Left hindlimb (tissue), 1 donor: ENCODE measurements around the gene SLC17A9.

Experiments
- DNase-seq: peaks from one replicate; pipeline ENCODE4 v3.0.0-alpha.2; 2018

SLC17A9 gene

GRCh38 chr20:62969939-62970306, 17.4 kb downstream of the SLC17A9 start:
- DNase-seq = no peak

DNA sequence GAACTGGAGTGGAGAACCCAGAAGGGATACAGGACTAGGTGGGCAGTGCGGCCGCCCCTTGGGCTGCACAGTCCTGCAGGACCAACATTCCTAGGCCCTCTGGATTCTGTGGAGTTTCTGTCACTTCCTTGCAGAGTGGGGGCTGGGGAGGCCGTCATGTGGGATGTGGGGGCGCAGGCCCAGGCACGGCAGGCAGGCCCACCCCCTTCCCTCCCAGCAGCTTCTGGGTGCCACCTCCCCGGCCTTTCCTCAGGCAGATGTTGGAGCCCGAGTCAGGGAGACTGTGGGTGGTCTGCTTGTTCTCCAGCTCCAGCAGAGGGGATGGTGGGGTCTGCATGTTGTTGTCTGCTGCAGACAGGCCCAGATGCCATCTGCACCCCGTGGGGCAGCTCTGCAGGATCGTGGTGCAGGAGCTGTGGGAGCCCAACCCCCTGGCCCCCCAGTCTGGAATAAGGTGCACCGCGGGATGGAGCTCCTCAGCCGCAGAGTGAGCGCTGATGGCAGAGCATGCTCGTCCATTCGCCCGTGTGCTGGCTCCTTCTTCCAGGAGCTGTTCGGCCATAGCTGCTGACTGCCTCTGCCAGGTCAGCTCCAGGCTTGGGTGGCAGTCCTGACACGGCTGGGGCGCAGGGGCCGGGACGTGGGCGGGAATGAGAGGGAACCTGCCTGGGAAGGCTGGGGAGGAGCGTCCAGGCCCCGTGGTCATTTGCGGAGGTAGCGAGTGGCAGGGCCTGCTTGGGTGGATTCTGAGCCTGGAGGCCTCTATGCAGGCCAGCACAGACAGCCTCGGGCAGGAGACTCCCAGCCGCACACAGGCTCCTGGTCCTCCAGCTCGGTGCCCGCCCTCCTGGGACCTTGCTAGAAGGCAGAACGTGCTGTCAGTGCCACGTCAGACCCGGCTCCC, 18.1 kb downstream of the SLC17A9 start:
- no peak for DNase-seq

DNA sequence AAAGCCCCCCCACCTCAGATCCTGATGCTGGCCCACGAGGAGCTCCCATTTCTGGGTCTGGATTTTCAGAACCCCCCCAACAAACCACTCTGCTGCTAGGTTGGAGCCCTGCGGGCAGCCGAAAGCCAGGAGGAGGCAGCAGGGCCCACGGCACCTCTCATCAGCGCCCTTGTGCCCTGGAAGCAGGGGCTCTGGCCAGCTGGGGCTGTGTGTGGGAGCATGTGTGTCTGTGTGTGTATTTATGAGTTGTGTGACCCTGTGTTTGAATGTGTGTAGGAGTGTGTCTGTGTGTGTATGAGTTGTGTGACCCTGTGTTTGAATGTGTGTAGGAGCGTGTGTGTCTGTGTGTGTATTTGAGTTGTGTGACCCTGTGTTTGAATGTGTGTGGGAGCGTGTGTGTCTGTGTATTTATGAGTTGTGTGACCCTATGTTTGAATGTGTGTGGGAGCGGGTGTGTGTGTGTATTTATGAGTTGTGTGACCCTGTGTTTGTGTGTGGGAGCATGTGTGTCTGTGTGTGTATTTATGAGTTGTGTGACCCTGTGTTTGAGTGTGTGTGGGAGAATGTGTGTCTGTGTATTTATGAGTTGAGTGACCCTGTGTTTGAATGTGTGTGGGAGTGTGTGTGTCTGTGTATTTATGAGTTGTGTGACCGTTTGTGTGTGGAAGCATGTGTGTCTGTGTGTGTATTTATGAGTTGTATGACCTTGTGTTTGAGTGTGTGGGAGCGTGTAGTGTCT, 18.9 kb downstream of the SLC17A9 start:
- no peak for DNase-seq

- peak; percentile 88 for DNase-seq
Measured at GRCh38 chr20:62971950-62972844, 19.7 kb downstream of the SLC17A9 start.

DNA sequence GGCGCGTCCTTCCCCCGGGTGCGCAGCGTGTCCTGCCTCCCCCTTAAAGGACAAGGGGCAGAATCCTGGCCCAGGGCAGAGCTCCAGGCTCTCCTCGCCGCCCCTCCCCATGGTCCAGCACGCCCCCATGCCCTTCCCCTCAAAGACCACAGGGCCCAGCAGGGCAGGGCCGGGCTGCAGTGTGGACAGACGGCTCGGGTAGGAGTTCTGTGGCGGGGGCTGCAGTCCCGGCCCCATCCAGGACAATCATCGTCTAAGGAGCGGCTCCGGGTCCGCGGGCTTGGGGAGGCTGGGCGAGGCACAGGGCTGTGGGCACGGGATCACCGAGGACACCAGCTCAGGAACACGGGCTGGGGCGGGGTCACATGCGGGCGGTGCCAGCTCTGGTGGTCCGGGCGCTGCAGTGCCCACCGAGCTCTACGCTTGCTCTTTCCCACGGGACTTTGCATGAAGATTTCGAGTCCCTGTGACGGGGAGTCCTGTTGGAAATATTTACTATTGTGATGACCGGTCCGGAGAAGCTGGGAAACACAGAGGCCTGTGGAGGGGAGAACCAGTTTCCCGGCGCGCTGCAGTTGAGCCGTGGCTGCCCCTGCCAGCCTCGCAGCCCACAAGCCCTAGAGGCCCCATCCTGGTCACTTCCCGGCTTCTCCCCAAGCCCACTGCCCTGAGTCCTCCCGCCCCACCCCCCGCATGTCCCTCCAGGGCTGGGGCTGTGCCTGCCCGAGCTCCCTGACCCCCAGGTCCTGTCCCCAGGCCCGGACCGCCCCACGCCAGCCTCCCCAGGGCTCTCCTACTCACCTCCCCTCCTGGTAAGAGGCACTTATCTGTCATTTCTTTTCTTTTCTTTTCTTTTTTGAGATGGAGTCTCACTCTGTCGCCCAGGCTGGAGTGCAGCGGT, 20.6 kb downstream of the SLC17A9 start:
- no peak for DNase-seq

GRCh38 chr20:62975251-62975760, 22.8 kb downstream of the SLC17A9 start:
- no peak for DNase-seq

GRCh38 chr20:62975812-62976508, 23.5 kb downstream of the SLC17A9 start:
- DNase-seq = no peak

DNA sequence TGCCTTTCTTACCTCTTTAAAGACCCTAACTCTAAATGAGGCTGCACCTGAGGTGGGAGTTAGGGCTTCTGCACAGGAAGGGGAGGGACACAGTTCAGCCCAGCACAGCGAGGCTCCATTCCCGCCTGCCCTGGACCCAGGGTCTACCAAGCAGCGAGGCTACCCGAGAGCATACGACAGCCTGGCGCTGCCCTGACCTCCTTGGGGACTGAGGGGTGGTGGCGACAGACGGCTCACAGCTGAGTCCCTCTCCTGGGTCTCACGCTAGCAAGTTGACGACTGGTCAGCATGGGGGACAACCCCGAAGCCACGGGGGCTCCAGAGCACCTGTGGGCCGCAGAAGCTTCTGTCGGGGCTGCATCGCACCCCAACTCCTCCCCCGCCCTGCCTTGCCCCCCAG, 24.4 kb downstream of the SLC17A9 start:
- no peak for DNase-seq

DNA sequence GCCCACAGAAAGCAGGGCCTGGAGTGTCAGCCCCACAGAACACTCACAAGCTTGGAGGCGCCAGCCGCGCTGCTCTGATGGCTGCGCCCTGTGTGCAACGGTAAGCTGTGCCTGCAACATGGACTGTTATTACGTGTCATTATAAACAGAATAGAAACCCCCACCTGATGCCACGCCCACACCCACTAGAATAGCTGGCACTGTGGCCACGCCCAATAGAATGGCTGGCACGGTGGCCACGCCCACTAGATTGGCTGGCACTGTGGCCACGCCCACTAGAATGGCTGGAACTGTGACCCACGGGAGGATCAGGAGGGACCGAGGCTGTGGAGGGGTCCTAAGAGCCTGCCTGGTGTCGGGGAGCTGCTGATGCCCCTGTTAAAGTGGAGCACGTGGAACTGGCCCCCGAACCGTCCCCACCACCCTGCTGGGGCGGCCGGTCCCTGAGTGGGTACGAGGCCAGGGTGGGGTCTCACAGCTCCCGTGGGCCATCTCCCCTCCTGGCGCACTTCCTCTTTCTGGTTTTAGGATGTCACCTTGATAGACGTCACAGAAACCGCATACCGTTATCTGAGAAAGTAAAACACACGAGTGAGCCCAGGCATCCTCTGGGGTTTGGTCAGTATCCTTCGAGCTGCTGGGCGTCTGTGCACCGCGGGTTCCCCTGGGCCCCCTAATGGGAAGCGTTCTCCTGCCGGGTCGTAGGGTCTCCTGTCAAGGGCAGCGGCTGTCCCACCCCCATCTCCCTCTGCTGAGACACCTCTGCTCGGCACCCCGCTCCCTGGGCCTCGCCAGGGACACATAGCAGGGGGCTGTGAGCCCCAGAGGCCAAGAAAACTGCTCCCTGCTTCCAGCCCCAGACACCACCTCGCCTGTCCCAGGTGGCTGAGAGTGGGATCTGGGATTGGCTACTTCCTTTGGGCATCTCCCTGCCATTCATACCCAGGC, 25.4 kb downstream of the SLC17A9 start:
- no peak for DNase-seq

DNA sequence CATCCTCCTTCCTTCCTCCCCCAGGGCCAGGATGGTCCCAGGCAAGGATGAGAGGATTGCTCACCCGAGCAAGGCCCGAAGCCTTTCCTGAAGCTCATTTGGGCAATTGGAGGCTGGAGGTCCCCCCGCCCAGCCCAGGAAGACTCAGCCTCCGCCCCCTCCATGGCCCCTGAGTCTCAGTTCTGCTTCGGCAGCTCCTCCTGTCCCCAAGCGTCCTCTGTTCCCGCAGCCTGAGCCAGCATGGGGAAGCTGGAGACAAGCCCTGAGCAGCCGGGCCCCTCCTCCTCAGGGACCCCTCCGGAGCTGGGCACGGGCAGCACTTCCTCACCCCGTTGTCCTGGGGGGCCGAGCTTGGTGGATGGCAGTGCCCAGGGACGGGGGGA, 26.0 kb downstream of the SLC17A9 start:
- DNase-seq = no peak

GRCh38 chr20:62979310-62979709, 26.8 kb downstream of the SLC17A9 start:
- DNase-seq = no peak

GRCh38 chr20:62979876-62980373, 27.4 kb downstream of the SLC17A9 start:
- DNase-seq = peak; percentile 48

DNA sequence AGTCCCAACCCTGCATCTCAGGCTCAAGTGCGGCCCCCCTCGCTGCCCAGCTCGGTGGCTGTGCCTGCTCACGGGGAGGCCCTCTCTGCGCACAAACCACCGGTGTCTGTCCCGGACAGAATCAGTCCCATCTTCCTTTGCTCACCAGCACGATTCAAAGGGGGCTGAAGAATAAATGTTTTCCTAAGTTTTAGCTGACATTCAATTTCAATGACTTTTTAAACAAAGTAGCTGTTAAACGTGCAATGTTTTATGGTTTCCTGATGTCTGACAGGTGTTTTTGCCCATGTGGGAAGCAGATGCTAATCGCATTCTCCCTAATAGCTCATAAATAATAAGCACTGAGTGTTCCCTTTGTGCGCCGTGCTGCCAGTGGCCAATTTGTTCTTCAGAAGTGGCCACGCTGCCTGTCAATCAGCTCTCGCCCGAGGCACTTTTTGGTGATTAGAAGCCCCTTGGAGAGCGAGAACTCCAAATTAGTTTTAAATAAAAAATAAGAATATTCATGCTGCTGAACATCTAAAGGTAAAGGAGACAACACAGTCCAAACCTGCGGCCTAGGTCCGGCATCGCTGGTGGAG, 28.0 kb downstream of the SLC17A9 start:
- DNase-seq = no peak

DNA sequence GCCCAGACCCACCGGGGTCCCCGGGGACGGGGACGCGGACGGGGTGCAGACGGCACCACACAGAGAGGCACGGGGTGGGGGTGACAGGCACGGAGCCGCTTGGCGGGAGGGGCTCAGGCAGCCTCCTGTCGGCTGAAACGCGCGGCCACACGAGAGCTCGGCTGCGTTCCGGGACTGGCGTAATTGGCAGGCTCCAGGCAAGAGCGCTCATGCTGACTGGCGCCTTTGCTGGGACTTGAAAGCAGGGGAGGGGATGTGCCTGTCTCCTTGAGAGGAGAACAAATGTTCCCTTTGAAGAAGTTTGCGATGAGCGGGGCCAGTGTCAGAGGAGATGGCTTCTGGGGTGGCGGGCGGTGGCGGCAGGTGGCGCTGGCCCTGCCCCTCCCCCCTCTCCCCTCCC, 28.5 kb downstream of the SLC17A9 start:
- peak; percentile 30 for DNase-seq

DNA sequence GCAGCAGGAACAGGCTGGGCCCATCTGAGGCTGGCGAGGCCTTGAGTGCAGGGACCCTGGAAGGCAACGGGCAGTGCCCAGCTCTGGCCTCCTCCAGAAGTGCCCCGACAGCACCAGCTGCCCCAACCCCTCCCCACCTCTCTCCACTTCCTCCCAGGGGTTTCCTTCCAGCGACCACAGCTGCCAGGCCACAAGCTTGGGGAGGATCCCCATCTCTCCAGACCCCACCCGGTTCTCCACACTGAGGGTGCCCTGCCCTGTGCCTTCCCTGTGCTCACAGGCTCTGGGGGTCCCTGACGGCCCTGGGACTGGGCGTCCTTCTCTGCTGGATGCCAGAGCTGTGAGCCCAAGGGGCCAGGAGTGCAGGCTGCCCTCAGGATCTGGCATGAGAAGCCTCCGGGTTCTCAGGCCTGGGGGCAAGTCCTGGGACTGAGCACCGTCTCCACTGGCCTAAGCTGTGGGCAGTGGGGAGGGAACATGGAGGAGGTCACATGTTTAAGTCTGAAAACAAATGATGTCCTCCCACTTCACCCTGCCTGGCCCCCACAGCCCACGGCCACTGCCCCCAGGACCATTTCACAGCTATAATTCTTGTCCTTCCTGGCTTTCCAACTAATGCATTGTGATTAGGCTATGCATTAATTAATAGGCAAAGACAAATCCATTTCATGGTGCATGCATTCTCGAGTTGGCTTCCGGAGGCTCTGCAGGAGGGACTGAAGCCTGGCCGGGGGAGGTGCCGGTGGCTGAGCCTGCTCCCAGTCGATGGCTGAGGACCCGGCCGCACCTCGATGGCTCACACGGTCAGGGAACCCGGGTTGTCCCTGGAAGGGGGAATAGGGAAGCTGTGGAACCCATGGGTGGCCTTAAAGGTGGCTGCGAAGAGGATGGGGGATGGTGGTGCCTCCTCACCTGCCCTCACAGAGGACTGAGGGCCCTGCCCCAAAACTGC, 29.9 kb downstream of the SLC17A9 start:
- DNase-seq = no peak

DNA sequence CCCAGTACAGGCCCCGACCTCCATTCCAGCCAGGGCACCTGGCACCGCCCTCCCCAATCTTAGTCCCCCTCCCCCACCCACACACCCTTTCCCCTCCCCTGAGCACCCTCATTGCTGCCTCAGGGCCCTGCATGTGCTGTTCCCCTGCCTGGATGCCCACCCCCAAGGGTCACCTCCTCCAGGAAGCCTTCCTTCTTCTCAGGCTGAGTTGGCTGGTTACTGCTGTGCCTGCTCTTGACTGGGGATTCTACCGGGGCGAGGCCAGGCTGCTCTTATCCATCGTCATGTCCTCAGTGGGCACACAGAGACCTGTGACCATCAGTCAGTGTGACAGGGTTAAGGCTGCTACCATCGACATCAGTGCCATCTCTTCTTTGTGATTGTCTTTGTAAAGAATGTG, 30.7 kb downstream of the SLC17A9 start:
- DNase-seq = no peak

DNA sequence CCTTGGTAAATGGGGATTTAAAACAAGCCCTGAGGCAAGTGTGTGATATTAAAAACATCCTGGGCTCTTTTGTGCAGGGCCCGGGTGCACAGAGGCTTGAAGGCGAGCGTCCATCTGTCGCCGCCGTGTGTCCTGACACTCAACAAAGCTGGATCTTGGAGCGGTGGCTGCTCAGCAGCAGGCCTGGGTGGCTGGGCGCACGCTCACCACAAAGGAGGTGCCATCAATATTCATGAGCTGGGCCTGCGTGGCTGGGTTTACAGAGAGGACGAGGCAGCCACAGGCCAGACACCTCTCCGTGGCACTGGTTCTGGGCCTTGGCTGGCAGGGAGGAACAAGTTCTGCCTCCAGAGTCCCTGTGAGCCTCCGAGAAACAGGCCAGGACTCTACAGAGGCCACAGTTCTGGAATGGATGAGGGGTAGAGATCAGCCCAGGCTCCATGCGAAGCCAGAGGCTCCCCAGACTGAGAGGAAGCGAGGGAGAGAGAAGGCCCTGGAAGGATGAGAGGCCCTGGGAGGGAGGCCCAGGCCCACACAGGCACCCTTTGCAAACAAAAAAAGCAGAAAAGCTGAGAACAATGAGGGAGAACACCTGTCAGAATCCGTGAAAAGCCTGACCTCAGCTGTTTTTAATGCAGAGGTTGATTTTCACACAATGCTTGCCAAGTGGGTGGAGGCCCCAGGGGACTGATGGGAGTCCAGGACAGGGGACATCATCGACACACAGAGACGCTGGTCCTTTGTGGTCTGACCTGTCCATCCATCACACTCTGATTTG, 32.3 kb downstream of the SLC17A9 start:
- no peak for DNase-seq

GRCh38 chr20:62985444-62985778, 32.9 kb downstream of the SLC17A9 start:
- no peak for DNase-seq
